ENCODE measurements around the gene AZGP1. TPM values are rescaled to one million over a fixed set of nuclear protein-coding genes. Genes with fewer than 3 reads are reported as not detected.

Gene AZGP1
- total and polyA plus RNA-seq, 2 of the 13 experiments (the other 11 are each of a cell fraction or from before 2014, with no cell fraction given): 93.8 to 229 TPM

DNA sequence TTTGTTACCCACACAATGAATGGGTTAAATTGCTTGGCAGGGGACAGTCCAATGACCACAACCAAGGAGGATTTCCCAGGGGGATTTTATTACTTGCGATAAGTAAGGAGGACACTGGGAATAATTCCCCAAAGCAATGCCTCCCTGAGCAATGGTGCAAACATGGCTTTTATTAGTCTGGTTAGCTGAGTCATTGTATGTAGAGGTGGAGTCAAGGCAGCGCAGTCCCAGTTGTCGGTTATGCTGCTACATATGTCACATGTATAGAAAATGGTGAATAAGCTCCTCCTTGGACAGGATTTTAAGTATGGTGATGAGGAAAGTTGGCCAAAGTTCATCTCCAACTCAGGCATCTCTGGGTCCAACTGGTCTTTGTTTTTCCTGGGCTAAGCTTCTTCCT lies 52.6 kb downstream of the AZGP1 start:
- DNase-seq (ENCODE audit: low spot score) (no peak), FAIRE-seq (no peak), ATAC-seq (no peak)
- Histone ChIP-seq H3K9me3 (ENCODE audit: low read length) (no peaks in the 10 kb centered on the region), H3K27me3 (ENCODE audit: control insufficient read depth in 1 of 2, insufficient read depth in 2 of 2, low read length in 2 of 2) (no peaks in the 10 kb centered on the region; a peak in 1 of 5 replicates), H3K4me2 (ENCODE audit: low read depth, low read length) (no peak overlapping the region), H3K4me3 (replicated peaks in 1 of 3; ENCODE audit: insufficient read depth in 1 of 3, low read depth in 2 of 3, low read length in 3 of 3) (no peak overlapping the region), H3K9ac (ENCODE audit: insufficient read depth, low read depth, low read length) (no peak overlapping the region), H4K20me1 (ENCODE audit: insufficient read depth, low read length) (no peaks in the 10 kb centered on the region), H3K79me2 (ENCODE audit: insufficient read depth, low read length) (peaks cover 12% of the 10 kb centered on the region), H3K27ac (ENCODE audit: extremely low read length, insufficient read depth, low read length) (no peak overlapping the region), H2AFZ (ENCODE audit: low read length) (no peak overlapping the region), H3K4me1 (ENCODE audit: insufficient read depth, low read length) (peaks cover 35% of the 10 kb centered on the region), H3K36me3 (replicated peaks in 1 of 2; ENCODE audit: control insufficient read depth in 1 of 2, insufficient read depth in 2 of 2, low read length in 2 of 2) (peaks cover 0 to 2% of the 10 kb centered on the region in 2 experiments; a peak in 2 of 5 replicates)
- CTCF ChIA-PET (ENCODE audit: low intra/inter-chr PET ratio, low total read pairs): no interaction called here
- BruUV-seq (replicated peaks): no TSS peak
- 91% methylated on average over 3 of the region's 3 CpGs for WGBS (ENCODE audit: low lambda C conversion rate)
- in situ Hi-C loops (cut with HindIII; ENCODE audit: extremely low pct_ligation_motif_present, low pct_unique_long_range_greater_than_20kb): no loop called here
- POLR2A ChIA-PET: no interaction called here
- intact Hi-C loops (cut with micrococcal nuclease; ENCODE audit: unreplicated experiment): no loop called here
- TF ChIP-seq ZNF30 (CRISPR knock-in tag; IDR thresholded peaks at IDR 0.05) (no peak), PCBP1 (IDR thresholded peaks at IDR 0.05; ENCODE audit: borderline replicate concordance, low read depth, low read length) (no peak), ZNF629 (CRISPR knock-in tag; conservative IDR thresholded peaks at IDR 0.05) (no peak), ZNF550 (CRISPR knock-in tag; IDR thresholded peaks at IDR 0.05; ENCODE audit: borderline replicate concordance) (no peak), GLI4 (CRISPR knock-in tag; IDR thresholded peaks at IDR 0.05; ENCODE audit: borderline replicate concordance) (no peak), ZFP36L1 (CRISPR knock-in tag; IDR thresholded peaks at IDR 0.05) (no peak)

DNA sequence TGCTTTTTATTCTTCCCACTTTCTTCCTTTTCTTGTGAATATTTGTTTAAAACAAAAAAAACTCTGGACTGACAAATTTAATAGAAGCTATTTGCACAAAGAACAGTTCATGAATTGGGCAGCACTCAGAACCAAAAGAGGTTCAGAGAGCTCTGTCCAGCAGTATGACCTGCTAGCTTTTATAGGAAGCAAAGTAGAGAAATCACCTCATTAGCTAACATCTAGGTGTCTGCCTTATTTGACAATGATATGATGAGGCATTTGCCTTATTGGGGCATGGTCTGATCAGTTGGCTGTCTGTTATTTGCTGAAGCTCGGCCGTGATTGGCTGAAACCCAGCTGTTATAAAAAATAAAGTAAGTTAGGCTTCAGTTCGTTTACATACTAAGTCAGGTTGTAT lies 55.7 kb downstream of the AZGP1 start:
- intact Hi-C loops (cut with micrococcal nuclease; ENCODE audit: unreplicated experiment) (no loop called here), in situ Hi-C loops (cut with HindIII; ENCODE audit: extremely low pct_ligation_motif_present, low pct_unique_long_range_greater_than_20kb) (no loop called here)
- ATAC-seq (no peak), DNase-seq (ENCODE audit: low spot score) (no peak), FAIRE-seq (no peak)
- H3K79me2 ChIP-seq (ENCODE audit: insufficient read depth, low read length): peaks cover 33% of the 10 kb centered on the region
- peak overlapping the region; percentile 95 for H3K4me2 ChIP-seq (ENCODE audit: low read depth, low read length)
- H2AFZ ChIP-seq (ENCODE audit: low read length): no peak overlapping the region
- 77% methylated on average over 3 of the region's 3 CpGs for WGBS (ENCODE audit: low lambda C conversion rate)
- H3K36me3 ChIP-seq (replicated peaks in 1 of 2; ENCODE audit: control insufficient read depth in 1 of 2, insufficient read depth in 2 of 2, low read length in 2 of 2): peaks cover 6 to 20% of the 10 kb centered on the region in 2 experiments
- H3K27me3 ChIP-seq (ENCODE audit: control insufficient read depth in 1 of 2, insufficient read depth in 2 of 2, low read length in 2 of 2): no peaks in the 10 kb centered on the region; a peak in 1 of 5 replicates
- H3K4me3 ChIP-seq (replicated peaks in 1 of 3; ENCODE audit: insufficient read depth in 1 of 3, low read depth in 2 of 3, low read length in 3 of 3): peak overlapping the region; percentile 82 to 90 (median 86)
- POLR2A ChIA-PET: interaction anchor here (0.7 to 6.2 kb wide), 21 partner anchors 9 to 368 kb away, joined by 3 to 50 read pairs (median 5); partner anchors contain the start of genes AP4M1, AZGP1, FAM200A and GJC3
- no peaks in the 10 kb centered on the region for H3K9me3 ChIP-seq (ENCODE audit: low read length)
- H3K27ac ChIP-seq (ENCODE audit: extremely low read length, insufficient read depth, low read length): peak overlapping the region; percentile 90
- no TSS peak for BruUV-seq (replicated peaks)
- H3K4me1 ChIP-seq (ENCODE audit: insufficient read depth, low read length): peaks cover 35% of the 10 kb centered on the region
- CTCF ChIA-PET (ENCODE audit: low intra/inter-chr PET ratio, low total read pairs): no interaction called here
- H4K20me1 ChIP-seq (ENCODE audit: insufficient read depth, low read length): no peaks in the 10 kb centered on the region
- H3K9ac ChIP-seq (ENCODE audit: insufficient read depth, low read depth, low read length): peak overlapping the region; percentile 94
- TF ChIP-seq ATF5 (CRISPR knock-in tag; IDR thresholded peaks at IDR 0.05; ENCODE audit: low read depth): 0 out of 2 replicates have a peak, but pooled peaks have one; percentile 0
- no peak for TF ChIP-seq ZNF746 (CRISPR knock-in tag; IDR thresholded peaks at IDR 0.05)
- TF ChIP-seq ZNF674 (CRISPR knock-in tag; IDR thresholded peaks at IDR 0.05; ENCODE audit: low read depth): no peak
- TF ChIP-seq MIER2 (CRISPR knock-in tag; IDR thresholded peaks at IDR 0.05): peak; percentile 20; the same call in 1 of the 2 replicates
- no peak for TF ChIP-seq POGZ (CRISPR knock-in tag; IDR thresholded peaks at IDR 0.05)
- no peak for TF ChIP-seq ZFYVE20 (CRISPR knock-in tag; IDR thresholded peaks at IDR 0.05; ENCODE audit: borderline replicate concordance, low read depth)
- TF ChIP-seq CREB1 (IDR thresholded peaks at IDR 0.05): no peak
- TF ChIP-seq CREB1 (CRISPR knock-in tag; IDR thresholded peaks at IDR 0.05): no peak
- TF ChIP-seq, protein P1, sequence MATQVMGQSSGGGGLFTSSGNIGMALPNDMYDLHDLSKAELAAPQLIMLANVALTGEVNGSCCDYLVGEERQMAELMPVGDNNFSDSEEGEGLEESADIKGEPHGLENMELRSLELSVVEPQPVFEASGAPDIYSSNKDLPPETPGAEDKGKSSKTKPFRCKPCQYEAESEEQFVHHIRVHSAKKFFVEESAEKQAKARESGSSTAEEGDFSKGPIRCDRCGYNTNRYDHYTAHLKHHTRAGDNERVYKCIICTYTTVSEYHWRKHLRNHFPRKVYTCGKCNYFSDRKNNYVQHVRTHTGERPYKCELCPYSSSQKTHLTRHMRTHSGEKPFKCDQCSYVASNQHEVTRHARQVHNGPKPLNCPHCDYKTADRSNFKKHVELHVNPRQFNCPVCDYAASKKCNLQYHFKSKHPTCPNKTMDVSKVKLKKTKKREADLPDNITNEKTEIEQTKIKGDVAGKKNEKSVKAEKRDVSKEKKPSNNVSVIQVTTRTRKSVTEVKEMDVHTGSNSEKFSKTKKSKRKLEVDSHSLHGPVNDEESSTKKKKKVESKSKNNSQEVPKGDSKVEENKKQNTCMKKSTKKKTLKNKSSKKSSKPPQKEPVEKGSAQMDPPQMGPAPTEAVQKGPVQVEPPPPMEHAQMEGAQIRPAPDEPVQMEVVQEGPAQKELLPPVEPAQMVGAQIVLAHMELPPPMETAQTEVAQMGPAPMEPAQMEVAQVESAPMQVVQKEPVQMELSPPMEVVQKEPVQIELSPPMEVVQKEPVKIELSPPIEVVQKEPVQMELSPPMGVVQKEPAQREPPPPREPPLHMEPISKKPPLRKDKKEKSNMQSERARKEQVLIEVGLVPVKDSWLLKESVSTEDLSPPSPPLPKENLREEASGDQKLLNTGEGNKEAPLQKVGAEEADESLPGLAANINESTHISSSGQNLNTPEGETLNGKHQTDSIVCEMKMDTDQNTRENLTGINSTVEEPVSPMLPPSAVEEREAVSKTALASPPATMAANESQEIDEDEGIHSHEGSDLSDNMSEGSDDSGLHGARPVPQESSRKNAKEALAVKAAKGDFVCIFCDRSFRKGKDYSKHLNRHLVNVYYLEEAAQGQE (IDR thresholded peaks at IDR 0.05; ENCODE audit: borderline replicate concordance in 1 of 2, low read depth in 1 of 2, low read length in 2 of 2): peak in 1 of 2 experiments; percentile 84; a peak in 2 of 4 replicates

Measured in HepG2 (cell line).